Hepatic stellate cell (primary cell): ENCODE results near the gene RCE1.

ENCODE experiments used
- DNase-seq: peaks from one replicate; pipeline ENCODE4 v3.0.0; 2011; ENCODE audit warnings: low spot score

The RCE1 gene

GRCh38 chr11:66887526-66887925 is 44.3 kb downstream of the RCE1 start:
- no peak for DNase-seq

DNA sequence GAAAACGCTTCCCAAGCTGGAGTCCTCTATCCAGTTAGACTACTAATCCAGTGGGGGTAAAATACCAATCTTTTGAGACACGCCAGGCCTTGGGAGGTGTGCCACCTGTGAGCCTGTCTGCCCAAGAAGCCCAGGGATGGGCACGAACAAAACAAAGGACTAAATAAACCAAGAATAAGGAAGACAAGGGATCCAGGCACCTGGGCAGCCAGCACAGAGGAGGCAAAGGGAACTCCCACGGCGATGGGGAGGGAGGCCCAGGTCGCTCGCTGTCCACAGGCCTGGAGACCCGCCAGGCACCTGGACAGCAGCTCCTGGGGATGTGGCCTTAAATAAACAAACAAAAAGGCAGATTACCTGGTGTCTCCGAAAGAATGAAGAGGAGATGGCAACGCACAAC is 45.0 kb downstream of the RCE1 start:
- no peak for DNase-seq

DNA sequence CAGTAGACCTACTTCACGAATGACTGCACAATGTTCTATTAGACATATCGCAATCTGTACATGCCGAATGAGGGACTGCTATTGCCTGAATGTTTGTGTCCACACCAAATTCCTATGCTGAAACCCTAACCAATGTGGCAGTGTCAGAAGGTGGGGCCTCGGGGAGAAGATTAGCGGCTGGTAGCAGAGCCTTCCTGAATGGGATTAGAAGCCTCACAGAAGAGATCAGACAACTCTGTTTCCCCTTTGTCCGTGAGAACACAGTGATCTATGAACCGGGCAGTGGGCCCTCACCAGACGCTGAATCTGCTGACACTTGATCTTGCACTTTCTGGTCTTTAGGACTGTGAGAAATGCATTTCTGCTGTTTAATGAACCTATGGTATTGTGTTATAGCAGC is 46.7 kb downstream of the RCE1 start:
- no peak for DNase-seq

DNA sequence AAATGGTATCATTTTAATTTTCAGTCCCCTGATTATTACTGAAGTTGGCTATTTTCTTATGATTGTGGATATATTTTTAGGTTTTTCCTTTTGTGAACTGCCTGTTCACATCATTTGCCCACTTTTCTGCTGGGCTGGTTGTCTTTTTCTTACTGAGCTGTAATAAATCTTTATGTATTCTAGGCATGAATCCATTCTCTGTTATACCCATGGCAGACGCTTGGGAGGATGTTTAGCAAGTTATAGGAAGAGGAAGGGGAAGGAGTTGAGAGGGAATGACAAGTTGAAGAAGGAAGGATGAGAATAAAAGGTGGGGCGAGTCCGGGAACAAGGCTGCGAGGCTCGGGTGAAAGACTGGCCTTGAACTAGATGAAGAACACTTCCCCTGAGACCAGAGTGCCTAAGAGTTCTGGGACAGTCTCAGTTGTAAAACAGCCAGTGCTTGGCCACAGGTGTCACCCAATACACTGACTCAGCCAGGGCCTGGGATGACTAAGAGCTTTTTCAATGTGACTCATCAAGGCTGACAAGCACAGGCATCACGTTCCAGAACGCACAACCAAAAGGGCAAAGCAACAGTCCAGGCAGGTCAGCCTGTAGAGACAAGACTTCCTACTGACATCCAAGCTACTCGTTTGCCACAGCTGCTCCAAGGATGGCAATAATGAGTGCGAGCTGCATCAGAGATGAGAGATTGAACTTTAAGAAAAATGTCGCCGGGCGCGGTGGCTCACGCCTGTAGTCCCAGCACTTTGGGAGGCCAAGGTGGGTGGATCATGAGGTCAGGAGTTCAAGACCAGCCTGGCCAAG is 48.8 kb downstream of the RCE1 start:
- DNase-seq: peak; percentile 91

- DNase-seq: no peak
These were observed 49.7 kb downstream of the RCE1 start for GRCh38 chr11:66892911-66893310.

- DNase-seq: no peak
These were observed 50.9 kb downstream of the RCE1 start for GRCh38 chr11:66894141-66894540.
